ENCODE results near the gene AFAP1. TPM values are rescaled to one million over a fixed set of nuclear protein-coding genes. Genes with fewer than 3 reads are reported as not detected.

Gene AFAP1
- polyA plus RNA-seq, 1 experiment = 61.7 TPM

DNA sequence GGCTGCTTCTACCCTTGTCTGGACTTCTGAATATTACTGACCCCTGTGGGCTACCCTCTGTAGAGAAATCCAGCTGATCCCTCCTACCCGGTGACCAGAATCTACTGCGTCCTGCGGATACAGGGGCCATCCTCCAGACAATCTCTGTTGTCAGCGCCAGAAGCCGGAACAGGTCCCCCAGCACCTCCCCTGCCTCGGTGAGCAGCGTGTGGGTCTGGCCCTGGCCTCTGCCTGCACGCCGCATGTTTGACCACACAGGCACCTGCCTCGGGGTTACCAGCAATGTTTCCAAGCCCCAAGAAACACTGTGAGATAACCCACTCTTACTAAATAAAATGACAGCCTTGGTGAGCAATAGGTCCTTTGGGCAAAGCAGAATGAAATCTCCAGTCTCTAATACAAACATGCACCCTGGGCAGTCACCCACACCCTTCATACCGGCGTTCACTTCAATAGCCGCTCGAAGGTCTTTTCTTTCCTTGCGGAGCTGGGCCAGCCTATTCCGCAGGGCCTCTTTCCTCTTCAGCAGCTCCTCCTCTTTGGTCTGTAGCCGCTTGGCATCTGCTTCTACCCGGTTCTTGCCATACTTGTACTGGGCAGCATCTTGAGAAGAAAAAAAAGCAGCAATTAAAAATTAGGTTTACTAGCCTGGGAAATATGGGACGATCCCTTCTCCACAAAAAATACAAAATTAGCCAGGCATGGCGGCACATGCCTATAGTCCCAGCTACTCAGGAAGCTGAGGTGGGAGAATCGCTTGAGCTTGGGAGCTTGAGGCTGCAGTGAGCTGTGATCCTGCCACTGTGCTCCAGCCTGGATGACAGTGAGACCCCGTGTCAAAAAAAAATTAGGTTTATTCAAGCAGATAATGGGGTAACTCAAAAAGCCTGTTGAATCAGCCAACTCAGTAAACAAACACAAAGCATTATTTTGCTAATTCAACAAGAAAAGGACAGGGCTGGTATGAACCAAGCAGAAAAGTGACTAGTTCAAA lies 165.1 kb downstream of the AFAP1 start:
- Histone ChIP-seq H3K9me3 (ENCODE audit: control insufficient read depth, insufficient read depth, low read length) (no peaks in the 10 kb centered on the region), H3K27me3 (ENCODE audit: control insufficient read depth, insufficient read depth, low read length) (no peaks in the 10 kb centered on the region), H3K27ac (ENCODE audit: low read depth, low read length) (peak overlapping the region; percentile 21), H3K4me3 (ENCODE audit: low read depth, low read length) (no peak overlapping the region)
- ChIA-PET CTCF (interaction anchor here (0.9 to 1.8 kb wide), 3 partner anchors 13 to 30 kb away, joined by 3 to 5 read pairs (median 3); no protein-coding TSS in a partner anchor), POLR2A (no interaction called here)
- no peak for DNase-seq (ENCODE audit: low read depth, low spot score)
- TF ChIP-seq, protein P1, sequence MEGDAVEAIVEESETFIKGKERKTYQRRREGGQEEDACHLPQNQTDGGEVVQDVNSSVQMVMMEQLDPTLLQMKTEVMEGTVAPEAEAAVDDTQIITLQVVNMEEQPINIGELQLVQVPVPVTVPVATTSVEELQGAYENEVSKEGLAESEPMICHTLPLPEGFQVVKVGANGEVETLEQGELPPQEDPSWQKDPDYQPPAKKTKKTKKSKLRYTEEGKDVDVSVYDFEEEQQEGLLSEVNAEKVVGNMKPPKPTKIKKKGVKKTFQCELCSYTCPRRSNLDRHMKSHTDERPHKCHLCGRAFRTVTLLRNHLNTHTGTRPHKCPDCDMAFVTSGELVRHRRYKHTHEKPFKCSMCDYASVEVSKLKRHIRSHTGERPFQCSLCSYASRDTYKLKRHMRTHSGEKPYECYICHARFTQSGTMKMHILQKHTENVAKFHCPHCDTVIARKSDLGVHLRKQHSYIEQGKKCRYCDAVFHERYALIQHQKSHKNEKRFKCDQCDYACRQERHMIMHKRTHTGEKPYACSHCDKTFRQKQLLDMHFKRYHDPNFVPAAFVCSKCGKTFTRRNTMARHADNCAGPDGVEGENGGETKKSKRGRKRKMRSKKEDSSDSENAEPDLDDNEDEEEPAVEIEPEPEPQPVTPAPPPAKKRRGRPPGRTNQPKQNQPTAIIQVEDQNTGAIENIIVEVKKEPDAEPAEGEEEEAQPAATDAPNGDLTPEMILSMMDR (IDR thresholded peaks at IDR 0.05; ENCODE audit: low read depth, low read length) = no peak

DNA sequence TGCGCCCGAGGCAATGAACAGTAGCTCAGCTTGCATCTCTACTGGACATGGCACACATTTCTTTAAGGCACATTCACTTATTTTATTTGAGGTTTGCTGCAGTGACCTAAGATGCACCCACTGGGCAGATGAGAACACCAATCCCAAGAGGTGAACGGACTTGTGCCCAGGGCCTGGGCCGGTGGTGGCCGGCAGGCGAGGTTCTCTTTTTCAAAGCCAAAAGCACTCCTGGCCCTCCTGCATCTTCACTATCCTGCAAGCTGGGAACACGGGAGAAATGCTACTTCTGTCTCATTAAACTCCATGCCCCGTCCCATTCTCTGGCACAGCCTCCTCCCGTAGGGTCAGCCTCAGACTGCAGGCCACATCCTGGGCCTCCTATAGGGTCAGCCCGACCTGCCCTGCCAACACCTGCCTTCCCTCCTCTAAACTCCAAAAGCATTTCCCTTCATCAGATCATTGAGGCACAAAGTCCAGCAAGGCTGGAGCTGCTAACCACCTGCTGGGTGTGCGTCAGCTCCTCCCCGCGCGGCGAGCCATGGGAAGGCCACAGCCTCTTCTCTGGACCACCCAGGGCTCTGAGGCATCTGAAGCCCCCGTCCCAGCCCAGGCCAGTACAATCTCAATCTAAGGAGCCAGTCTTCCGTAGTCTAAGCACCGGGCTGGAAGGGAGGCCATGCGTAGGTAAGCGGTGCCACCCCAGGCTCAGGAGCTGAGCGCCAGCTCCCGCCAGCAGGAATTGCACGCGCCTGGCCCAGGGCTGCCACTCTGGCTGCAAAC lies 166.1 kb downstream of the AFAP1 start:
- H3K27ac ChIP-seq (ENCODE audit: low read depth, low read length) = peak overlapping the region; percentile 39
- no peaks in the 10 kb centered on the region for H3K9me3 ChIP-seq (ENCODE audit: control insufficient read depth, insufficient read depth, low read length)
- ChIA-PET POLR2A (interaction anchor here (0.6 kb wide), 1 partner anchor 174 kb away, joined by 5 read pairs; no protein-coding TSS in a partner anchor), CTCF (interaction anchor here (1.1 to 1.8 kb wide), 3 partner anchors 12 to 31 kb away, joined by 3 to 5 read pairs (median 4); no protein-coding TSS in a partner anchor)
- H3K27me3 ChIP-seq (ENCODE audit: control insufficient read depth, insufficient read depth, low read length) = no peaks in the 10 kb centered on the region
- no peak for DNase-seq (ENCODE audit: low read depth, low spot score)
- TF ChIP-seq, protein P1 (IDR thresholded peaks at IDR 0.05; ENCODE audit: low read depth, low read length) = no peak
- no peak overlapping the region for H3K4me3 ChIP-seq (ENCODE audit: low read depth, low read length)

DNA sequence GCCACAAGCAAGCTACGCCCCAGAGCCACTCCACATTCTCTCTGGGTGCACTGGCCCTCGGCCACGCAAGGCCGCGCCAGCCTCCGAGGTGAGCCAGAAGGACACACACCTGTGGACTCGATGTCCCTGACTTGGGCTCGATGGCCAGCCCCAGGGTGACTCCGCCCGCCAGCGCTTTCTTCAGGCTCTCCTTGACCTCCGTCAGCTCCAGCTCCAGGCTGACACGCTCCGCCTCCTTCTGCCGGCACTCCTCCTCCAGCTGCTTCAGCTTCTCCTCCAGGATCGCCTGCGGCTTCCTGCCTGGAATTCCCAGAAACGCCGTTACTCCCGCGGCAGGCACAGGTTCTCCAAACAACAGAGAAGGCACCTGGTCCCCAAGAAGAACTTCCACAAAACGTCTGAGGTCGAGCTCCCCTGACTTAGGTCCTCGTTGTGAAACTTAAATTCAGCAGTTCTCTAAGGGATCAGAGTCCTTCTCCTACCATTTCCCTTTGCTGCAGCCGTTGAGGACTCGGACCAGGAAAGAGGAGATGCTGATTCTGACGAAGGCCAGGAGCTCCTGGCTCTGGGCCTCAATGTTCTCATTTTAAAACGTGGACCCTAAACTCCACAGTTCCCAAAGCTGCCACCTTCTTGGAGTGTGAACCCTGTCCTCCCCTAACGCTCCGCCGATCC lies 166.8 kb downstream of the AFAP1 start:
- Histone ChIP-seq H3K4me3 (ENCODE audit: low read depth, low read length) (no peak overlapping the region), H3K27me3 (ENCODE audit: control insufficient read depth, insufficient read depth, low read length) (no peaks in the 10 kb centered on the region), H3K9me3 (ENCODE audit: control insufficient read depth, insufficient read depth, low read length) (no peaks in the 10 kb centered on the region), H3K27ac (ENCODE audit: low read depth, low read length) (peak overlapping the region; percentile 39)
- ChIA-PET CTCF (interaction anchor here (1.1 to 1.8 kb wide), 2 partner anchors 11 to 31 kb away, joined by 4 to 5 read pairs; no protein-coding TSS in a partner anchor), POLR2A (interaction anchor here (0.6 kb wide), 1 partner anchor 175 kb away, joined by 5 read pairs; no protein-coding TSS in a partner anchor)
- TF ChIP-seq, protein P1 (IDR thresholded peaks at IDR 0.05; ENCODE audit: low read depth, low read length) = no peak
- no peak for DNase-seq (ENCODE audit: low read depth, low spot score)

DNA sequence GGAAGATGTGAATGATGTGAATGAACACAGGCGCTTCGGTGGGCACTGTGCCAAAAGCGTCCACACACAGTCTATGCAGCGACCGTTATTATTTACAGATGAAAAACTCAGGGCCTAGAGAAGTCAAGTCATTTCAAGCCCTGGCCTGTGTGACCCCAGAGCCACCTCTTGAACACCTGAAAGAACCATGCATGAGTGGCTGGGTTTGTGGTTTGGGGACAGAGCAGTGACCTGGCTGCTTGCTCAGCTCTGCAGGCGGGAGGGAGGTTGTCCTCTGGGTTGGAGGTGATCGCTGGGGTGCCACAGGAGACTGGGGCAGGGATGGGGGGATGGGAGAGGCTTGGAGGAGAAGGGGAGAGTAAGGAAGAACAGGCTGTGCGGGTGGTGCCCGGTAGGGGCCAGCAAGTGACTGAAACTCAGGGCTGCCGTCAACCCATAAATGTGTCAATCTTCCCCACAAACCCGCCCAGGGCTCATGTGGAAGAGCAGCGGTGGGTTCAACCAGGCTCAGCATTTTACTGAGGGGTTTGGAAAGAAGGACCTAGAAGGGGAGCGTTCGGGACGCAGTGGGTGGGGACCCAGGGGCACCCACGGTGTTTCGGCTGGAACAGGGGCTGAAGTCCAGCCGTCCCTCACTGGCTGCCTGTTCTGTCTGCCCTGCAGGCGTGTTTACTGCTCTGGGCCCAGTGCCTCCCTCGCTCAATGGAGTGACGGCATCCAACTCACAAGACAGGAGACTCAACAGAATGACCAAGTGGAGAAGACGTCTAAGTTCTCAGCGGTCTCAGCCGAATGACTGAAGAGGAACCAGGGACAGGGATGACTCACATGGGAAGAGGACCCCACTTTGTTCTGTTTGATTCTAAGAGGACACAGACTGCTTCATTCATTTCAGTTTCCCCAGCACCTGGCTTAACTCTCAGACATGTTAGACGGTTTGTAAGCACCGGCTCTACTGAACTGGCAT lies 167.8 kb downstream of the AFAP1 start:
- CTCF ChIA-PET = interaction anchor here (0.6 to 1.9 kb wide), 5 partner anchors 11 to 217 kb away, joined by 3 to 10 read pairs (median 3); no protein-coding TSS in a partner anchor
- DNase-seq (ENCODE audit: low read depth, low spot score) = no peak

More for the DNA sequence above, 167.8 kb downstream of the AFAP1 start:
- Histone ChIP-seq H3K27ac (ENCODE audit: low read depth, low read length) (peak overlapping the region; percentile 2), H3K27me3 (ENCODE audit: control insufficient read depth, insufficient read depth, low read length) (no peaks in the 10 kb centered on the region), H3K9me3 (ENCODE audit: control insufficient read depth, insufficient read depth, low read length) (no peaks in the 10 kb centered on the region), H3K4me3 (ENCODE audit: low read depth, low read length) (no peak overlapping the region)
- POLR2A ChIA-PET = no interaction called here
- TF ChIP-seq, protein P1 (IDR thresholded peaks at IDR 0.05; ENCODE audit: low read depth, low read length) = no peak

All from AG04450 (cell line).